Neutrophil (primary cell): ENCODE measurements around the gene NEUROG1.

Source experiments
- H3K27ac ChIP-seq: fragments of 200-600 bp; sonication (generic); 2 replicates; pipeline ENCODE4 v1.5.1; 2016; ENCODE audit warnings: mild to moderate bottlenecking, moderate library complexity
- H3K27me3 ChIP-seq: fragments of 200-600 bp; sonication (generic); 2 replicates; pipeline ENCODE4 v1.6.0; 2016; ENCODE audit warnings: mild to moderate bottlenecking
- H3K36me3 ChIP-seq: fragments of 200-600 bp; sonication (generic); 2 replicates; pipeline ENCODE4 v1.5.1; 2017
- H3K4me1 ChIP-seq, 2 experiments: fragments of 200-600 bp in 1 of 2; sonication (generic) in 1 of 2; 1 replicate in 1 of 2; 2 replicates in 1 of 2; pipeline versions ENCODE4 v1.5.1 to v1.6.1; 2013 to 2016; ENCODE audit warnings: low read depth in 1 of 2, low read length in 1 of 2, mild to moderate bottlenecking in 1 of 2, moderate library complexity in 1 of 2; ENCODE audit not compliant: control insufficient read depth in 1 of 2, insufficient read depth in 1 of 2
- H3K4me3 ChIP-seq, 2 experiments: fragments of 200-600 bp in 1 of 2; sonication (generic) in 1 of 2; 1 replicate in 1 of 2; 2 replicates in 1 of 2; pipeline ENCODE4 v1.5.1; 2013 to 2016; ENCODE audit warnings: low read depth in 1 of 2, low read length in 1 of 2, mild to moderate bottlenecking in 1 of 2, moderate library complexity in 1 of 2
- H3K9me3 ChIP-seq: fragments of 200-600 bp; sonication (generic); 2 replicates; pipeline ENCODE4 v1.5.1; 2016
- CTCF ChIP-seq: fragments of 200-600 bp; sonication (generic); IDR thresholded peaks from 2 replicates; pipeline ENCODE4 v1.5.1; 2016; ENCODE audit warnings: antibody characterized with exemption

NEUROG1 gene

DNA sequence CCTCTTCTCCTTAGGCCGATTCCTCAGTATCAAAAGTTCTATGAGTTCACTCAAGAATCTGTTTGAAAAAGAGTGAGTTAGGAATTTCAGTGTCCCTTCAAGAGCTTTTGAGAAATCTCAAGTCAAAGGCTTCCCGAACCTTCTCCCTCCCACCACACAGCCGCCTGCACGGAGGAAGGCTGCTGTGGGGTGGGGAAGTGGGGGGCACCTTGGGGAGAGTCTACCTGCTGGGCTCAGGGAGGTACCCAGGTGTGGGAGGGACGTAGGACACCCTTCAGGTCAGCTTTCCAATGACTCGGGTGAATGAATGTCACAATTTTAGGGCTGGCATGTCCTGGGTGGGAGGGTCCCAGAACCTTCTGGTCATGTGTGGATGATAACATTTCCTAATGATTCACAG is 25.5 kb upstream of the NEUROG1 start:
- peaks cover 68% of the 10 kb centered on the region for H3K27me3 ChIP-seq
- no peaks in the 10 kb centered on the region for H3K9me3 ChIP-seq
- no peak overlapping the region for H3K27ac ChIP-seq
- TF ChIP-seq CTCF, result no peak
- no peaks in the 10 kb centered on the region for H3K36me3 ChIP-seq
- H3K4me1 ChIP-seq, result no peaks in the 10 kb centered on the region
- no peak overlapping the region for H3K4me3 ChIP-seq

DNA sequence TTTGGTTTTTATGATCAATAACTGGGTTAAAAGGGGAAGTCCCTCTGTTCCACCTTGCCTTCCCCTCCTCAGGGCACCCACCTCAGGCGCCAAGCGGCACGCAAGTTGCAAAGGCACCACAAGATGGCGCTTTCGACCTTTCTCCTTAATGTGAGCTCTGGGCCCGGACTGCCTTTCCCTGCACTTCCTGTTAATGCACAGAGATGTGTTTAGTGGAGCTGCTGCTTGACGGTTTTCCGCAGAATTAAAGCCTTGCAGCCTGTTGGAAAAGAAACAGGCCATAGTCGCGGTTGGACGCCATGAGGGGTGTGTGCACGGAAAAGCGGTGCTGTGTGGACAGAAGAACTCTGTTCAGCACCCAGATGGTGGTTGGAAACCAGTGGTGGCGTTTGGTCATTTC is 25.1 kb upstream of the NEUROG1 start:
- Histone ChIP-seq H3K27me3 (peaks cover 72% of the 10 kb centered on the region), H3K9me3 (no peaks in the 10 kb centered on the region), H3K4me3 (no peak overlapping the region), H3K36me3 (no peaks in the 10 kb centered on the region), H3K27ac (no peak overlapping the region), H3K4me1 (no peaks in the 10 kb centered on the region)
- TF ChIP-seq CTCF, result no peak

DNA sequence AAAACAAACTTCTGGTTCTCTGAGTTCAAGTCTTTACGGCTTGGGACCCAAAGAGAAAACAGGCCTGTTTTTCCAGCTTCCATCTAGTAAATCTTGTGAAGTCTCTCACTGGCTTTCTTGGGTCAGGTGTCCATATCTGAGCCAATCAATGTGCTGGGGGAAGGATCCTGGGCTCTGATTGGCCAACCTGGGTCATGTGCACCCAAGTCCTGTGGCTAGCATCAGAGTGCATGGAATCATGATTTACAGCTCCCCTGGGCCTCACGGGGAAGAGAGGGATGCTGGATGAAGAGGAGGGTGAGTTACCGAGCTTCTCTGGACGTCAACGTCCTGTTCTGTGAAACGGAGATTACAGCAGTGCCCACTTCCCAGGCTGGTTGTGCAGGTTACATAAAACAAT is 23.6 kb upstream of the NEUROG1 start:
- Histone ChIP-seq H3K27ac (no peak overlapping the region), H3K36me3 (no peaks in the 10 kb centered on the region), H3K4me3 (no peak overlapping the region), H3K4me1 (no peaks in the 10 kb centered on the region), H3K9me3 (no peaks in the 10 kb centered on the region), H3K27me3 (peaks cover 77% of the 10 kb centered on the region)
- no peak for TF ChIP-seq CTCF

DNA sequence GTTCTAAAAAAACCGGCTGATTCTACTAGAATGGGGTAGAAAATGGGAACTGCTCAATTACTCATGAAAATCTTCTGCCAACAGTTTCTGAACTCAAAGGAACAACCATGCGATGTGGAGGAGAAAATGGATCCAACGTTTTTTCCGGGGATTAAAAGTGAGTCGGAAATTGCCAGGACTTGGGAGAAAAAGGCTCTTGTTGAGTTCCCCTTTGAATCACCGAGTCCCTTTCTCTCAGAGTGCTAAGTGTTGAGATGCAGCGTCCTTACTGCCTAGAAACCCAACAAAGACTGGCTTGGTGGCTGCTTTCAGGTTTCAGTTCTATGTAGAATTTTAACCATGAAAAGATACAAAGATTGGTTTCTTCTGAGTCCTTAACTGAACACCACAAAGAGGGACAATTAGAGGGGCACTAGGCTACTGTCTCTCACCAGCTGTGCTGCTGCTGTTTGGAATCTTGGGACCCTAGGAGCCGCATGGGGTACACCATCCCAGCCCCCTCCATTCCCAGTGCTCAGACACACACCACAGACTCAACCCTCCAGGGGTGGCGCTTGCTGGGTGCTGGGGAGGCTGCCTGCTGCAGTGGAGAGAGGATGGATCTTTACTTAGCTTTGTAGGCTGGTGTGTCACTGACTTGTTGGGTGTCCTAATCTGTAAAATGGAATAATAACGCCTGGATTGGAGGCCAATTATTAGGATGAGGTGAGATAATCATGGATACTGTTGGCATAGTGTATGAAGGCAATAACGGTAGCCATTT is 21.5 kb upstream of the NEUROG1 start:
- TF ChIP-seq CTCF, result no peak
- Histone ChIP-seq H3K27ac (no peak overlapping the region), H3K4me3 (no peak overlapping the region), H3K9me3 (no peaks in the 10 kb centered on the region), H3K4me1 (no peaks in the 10 kb centered on the region), H3K27me3 (peaks cover 86% of the 10 kb centered on the region), H3K36me3 (no peaks in the 10 kb centered on the region)

- H3K27ac ChIP-seq, result no peak overlapping the region
- H3K9me3 ChIP-seq, result no peaks in the 10 kb centered on the region
- TF ChIP-seq CTCF, result no peak
- no peaks in the 10 kb centered on the region for H3K4me1 ChIP-seq
- H3K4me3 ChIP-seq, result no peak overlapping the region
- H3K27me3 ChIP-seq, result peaks cover 92% of the 10 kb centered on the region
- no peaks in the 10 kb centered on the region for H3K36me3 ChIP-seq
Measured at GRCh38 chr5:135556620-135557019, 20.9 kb upstream of the NEUROG1 start.
